ENCODE measurements around the gene C4orf51. TPM values are rescaled to one million over a fixed set of nuclear protein-coding genes. Genes with fewer than 3 reads are reported as not detected.

Gene C4orf51
- total RNA-seq, 4 donors from 2014 or later, result not detected

- no peak overlapping the region for H3K27ac ChIP-seq
- intact Hi-C loops (cut with DNase I; ENCODE audit: low total_unique reads), result no loop called here
- no peak for DNase-seq
- H3K27me3 ChIP-seq, result no peaks in the 10 kb centered on the region
- H3K9me3 ChIP-seq, result no peaks in the 10 kb centered on the region
- no peaks in the 10 kb centered on the region for H3K36me3 ChIP-seq
- H3K4me3 ChIP-seq, result no peak overlapping the region
- TF ChIP-seq POLR2A (IDR thresholded peaks at IDR 0.05), result no peak
- no peak for TF ChIP-seq CTCF (IDR thresholded peaks at IDR 0.05)
- no peaks in the 10 kb centered on the region for H3K4me1 ChIP-seq
These were observed 95.5 kb downstream of the C4orf51 start for GRCh38 chr4:145775406-145775805.

- Histone ChIP-seq H3K27me3 (no peaks in the 10 kb centered on the region), H3K4me3 (no peak overlapping the region), H3K4me1 (no peaks in the 10 kb centered on the region), H3K27ac (no peak overlapping the region), H3K9me3 (no peaks in the 10 kb centered on the region), H3K36me3 (no peaks in the 10 kb centered on the region)
- DNase-seq, result no peak
- no peak for TF ChIP-seq CTCF (IDR thresholded peaks at IDR 0.05)
- intact Hi-C loops (cut with DNase I; ENCODE audit: low total_unique reads), result no loop called here
These were observed 96.3 kb downstream of the C4orf51 start for GRCh38 chr4:145776208-145776607.

GRCh38 chr4:145779319-145779801 lies 99.4 kb downstream of the C4orf51 start:
- Histone ChIP-seq H3K4me1 (no peaks in the 10 kb centered on the region), H3K36me3 (no peaks in the 10 kb centered on the region), H3K27ac (no peak overlapping the region), H3K27me3 (no peaks in the 10 kb centered on the region), H3K4me3 (no peak overlapping the region), H3K9me3 (no peaks in the 10 kb centered on the region)
- TF ChIP-seq CTCF (IDR thresholded peaks at IDR 0.05) (no peak), POLR2A (IDR thresholded peaks at IDR 0.05) (no peak)
- intact Hi-C loops (cut with DNase I; ENCODE audit: low total_unique reads), result no loop called here
- no peak for DNase-seq

- no peak for DNase-seq
- no peak overlapping the region for H3K27ac ChIP-seq
- TF ChIP-seq CTCF (IDR thresholded peaks at IDR 0.05) (no peak), POLR2A (IDR thresholded peaks at IDR 0.05) (no peak)
- H3K36me3 ChIP-seq, result no peaks in the 10 kb centered on the region
- H3K9me3 ChIP-seq, result no peaks in the 10 kb centered on the region
- H3K4me3 ChIP-seq, result no peak overlapping the region
- H3K27me3 ChIP-seq, result no peaks in the 10 kb centered on the region
- no peaks in the 10 kb centered on the region for H3K4me1 ChIP-seq
- intact Hi-C loops (cut with DNase I; ENCODE audit: low total_unique reads), result no loop called here
These were observed 101.4 kb downstream of the C4orf51 start for GRCh38 chr4:145781351-145781750.

Other genes with a start within 250 kb of the C4orf51 start
- 10 to 100 TPM; 29.1 to 81.4 (median 54.3) TPM for gene SMAD1, start 198.3 kb upstream of the C4orf51 start, total RNA-seq
- 1 to 10 TPM in 2 of 4 donors, under 1 TPM in 2; 0.26 to 7.5 (median 3.5) TPM for gene MMAA, start 60.8 kb upstream of the C4orf51 start, total RNA-seq

Measured in uterus (tissue), 4 donors.